CD4-positive, alpha-beta memory T cell (primary cell): Measurements from ENCODE around the gene MCU. TPM values are rescaled to one million over a fixed set of nuclear protein-coding genes. Genes with fewer than 3 reads are reported as not detected.
"Not testable (repeated sequence)": the region's sequence is repeated elsewhere in the genome, so short reads cannot be mapped to it uniquely, and the experiment has no call there.

Experiments
- CTCF ChIA-PET: fragments of 350-600 bp; sonication (Branson Sonifier 250); formaldehyde crosslinking; loops from one replicate; lab custom pipeline; 2021; ENCODE audit warnings: inconsistent platforms; ENCODE audit not compliant: partially characterized antibody; lab: Charles Lee
- POLR2A ChIA-PET: fragments of 350-600 bp; sonication (Branson Sonifier 250); formaldehyde crosslinking; loops from one replicate; lab custom pipeline; 2021; ENCODE audit not compliant: partially characterized antibody; lab: Charles Lee
- DNase-seq, 5 donors: peaks; one replicate each; pipeline versions ENCODE4 v3.0.0 to v3.0.0-alpha.2; 2020 to 2022; ENCODE audit warnings: mixed read lengths in 1 of 5
- H3K27ac ChIP-seq: one replicate; pipeline ENCODE4 v1.7.0; 2013; ENCODE audit warnings: low read depth, low read length
- H3K27me3 ChIP-seq: 2 replicates; pipeline ENCODE4 v1.7.0; 2013; ENCODE audit warnings: mild to moderate bottlenecking, low read length, moderate library complexity; ENCODE audit not compliant: insufficient read depth
- H3K36me3 ChIP-seq: 2 replicates; pipeline ENCODE4 v1.7.0; 2013; ENCODE audit warnings: mild to moderate bottlenecking, low read length, moderate library complexity; ENCODE audit not compliant: insufficient read depth
- H3K4me1 ChIP-seq: 2 replicates; pipeline ENCODE4 v1.7.0; 2013; ENCODE audit warnings: mild to moderate bottlenecking, low read length, moderate library complexity; ENCODE audit not compliant: insufficient read depth
- H3K4me3 ChIP-seq, 2 donors: one replicate each; pipeline ENCODE4 v1.7.0; 2013; ENCODE audit warnings: low read length in 2 of 2, mild to moderate bottlenecking in 1 of 2
- H3K9me3 ChIP-seq, 2 donors: one replicate each; pipeline ENCODE4 v1.7.0; 2013; ENCODE audit warnings: low read length in 2 of 2, control low read depth in 1 of 2; ENCODE audit not compliant: control insufficient read depth in 1 of 2
- H3K27ac Mint-ChIP-seq, 7 donors: one replicate each; pipeline ENCODE4 v1.8.0; 2020 to 2021; ENCODE audit warnings: mixed read lengths in 7 of 7, mild to moderate bottlenecking in 6 of 7, inconsistent platforms in 3 of 7, moderate library complexity in 3 of 7
- H3K27me3 Mint-ChIP-seq, 2 donors: one replicate each; pipeline ENCODE4 v1.8.0; 2020 to 2021; ENCODE audit warnings: mixed read lengths in 2 of 2
- H3K36me3 Mint-ChIP-seq, 2 donors: one replicate each; pipeline ENCODE4 v1.8.0; 2020 to 2021; ENCODE audit warnings: mixed read lengths in 2 of 2, inconsistent platforms in 1 of 2, mild to moderate bottlenecking in 1 of 2
- H3K4me1 Mint-ChIP-seq, 4 donors: one replicate each; pipeline ENCODE4 v1.8.0; 2020 to 2021; ENCODE audit warnings: mixed read lengths in 4 of 4, mild to moderate bottlenecking in 1 of 4
- H3K4me3 Mint-ChIP-seq, 8 donors: one replicate each; pipeline ENCODE4 v1.8.0; 2020 to 2021; ENCODE audit warnings: mixed read lengths in 8 of 8, mild to moderate bottlenecking in 7 of 8, moderate library complexity in 6 of 8, inconsistent platforms in 3 of 8
- H3K9me3 Mint-ChIP-seq, 8 donors: one replicate each; pipeline ENCODE4 v1.8.0; 2020 to 2021; ENCODE audit warnings: mixed read lengths in 8 of 8, mild to moderate bottlenecking in 5 of 8, inconsistent platforms in 3 of 8, moderate library complexity in 1 of 8
- intact Hi-C: fragments of 100-400 bp; cut with micrococcal nuclease; formaldehyde crosslinking; loops from one replicate; pipeline ENCODE4 v1.15.1; 2023
- polyA plus RNA-seq, 2 donors: library from polyadenylated mRNA; unstranded; fragments of 300-500 nt; fragmentation: Illumina TruSeq; gene quantifications; one replicate each; pipeline ENCODE4 v1.2.3, GENCODE V29; 2021
- total RNA-seq, 2 experiments: library from RNA; stranded (reverse); gene quantifications; one replicate each; pipeline ENCODE4 v1.2.3, GENCODE V29; 2021

Gene MCU
- total and polyA plus RNA-seq, 4 experiments from 2014 or later: 8.8 to 16.4 (median 11.6) TPM

DNA sequence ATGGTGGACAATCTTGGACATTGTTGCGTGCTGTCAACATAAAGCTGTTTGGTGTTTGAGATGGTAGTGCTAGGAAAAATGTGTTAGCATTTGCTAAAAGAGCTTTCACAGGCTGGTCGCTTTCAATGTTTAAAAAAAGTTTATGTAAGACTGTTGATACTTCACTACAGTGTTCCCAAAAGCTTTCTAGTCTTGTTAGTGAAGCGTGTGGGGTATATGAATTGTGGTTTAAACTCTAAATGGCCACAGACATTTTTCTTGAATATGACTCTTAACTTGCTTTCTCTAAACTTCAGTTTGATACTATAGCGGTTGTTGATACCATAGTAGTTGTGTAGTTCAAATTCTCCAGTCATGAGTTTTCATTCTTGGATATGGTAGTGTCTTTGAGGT, 44.9 kb downstream of the MCU start:
- DNase-seq: no peak
- H3K36me3 ChIP-seq: no peaks in the 10 kb centered on the region
- intact Hi-C loops: no loop called here
- no peak overlapping the region for H3K27ac Mint-ChIP-seq
- no peaks in the 10 kb centered on the region for H3K9me3 ChIP-seq
- no peaks in the 10 kb centered on the region for H3K9me3 Mint-ChIP-seq
- no peak overlapping the region for H3K27ac ChIP-seq
- H3K4me1 ChIP-seq: no peaks in the 10 kb centered on the region
- H3K27me3 ChIP-seq: no peaks in the 10 kb centered on the region
- POLR2A ChIA-PET: no interaction called here
- H3K4me3 Mint-ChIP-seq: no peak overlapping the region
- H3K36me3 Mint-ChIP-seq: no peaks in the 10 kb centered on the region
- no peaks in the 10 kb centered on the region for H3K27me3 Mint-ChIP-seq
- CTCF ChIA-PET: interaction anchor here (1.2 kb wide), 1 partner anchor 372 kb away, joined by 3 read pairs; no protein-coding TSS in a partner anchor
- H3K4me3 ChIP-seq: no peak overlapping the region
- H3K4me1 Mint-ChIP-seq: peaks cover 3 to 16% (median 5%) of the 10 kb centered on the region in 4 donors

DNA sequence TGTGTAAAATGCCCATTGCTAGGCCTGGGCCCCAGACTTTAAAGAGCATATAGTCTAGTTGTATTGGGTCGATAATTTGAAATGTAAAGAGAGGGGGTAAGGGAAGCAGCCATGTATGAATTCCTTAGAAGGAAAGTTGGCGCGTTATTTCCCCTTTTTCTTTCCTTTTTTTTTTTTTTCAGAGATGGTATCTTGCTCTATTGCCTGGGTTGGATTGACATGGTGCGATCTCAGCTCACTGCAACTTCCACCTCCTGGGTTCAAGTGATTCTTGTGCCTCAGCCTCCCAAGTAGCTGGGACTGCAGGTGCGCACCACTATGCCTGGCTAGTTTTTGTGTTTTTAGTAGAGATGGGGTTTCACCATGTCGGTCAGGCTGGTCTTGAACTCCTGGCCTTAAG, 45.4 kb downstream of the MCU start:
- not testable (repeated sequence) for DNase-seq, H3K27ac Mint-ChIP-seq

DNA sequence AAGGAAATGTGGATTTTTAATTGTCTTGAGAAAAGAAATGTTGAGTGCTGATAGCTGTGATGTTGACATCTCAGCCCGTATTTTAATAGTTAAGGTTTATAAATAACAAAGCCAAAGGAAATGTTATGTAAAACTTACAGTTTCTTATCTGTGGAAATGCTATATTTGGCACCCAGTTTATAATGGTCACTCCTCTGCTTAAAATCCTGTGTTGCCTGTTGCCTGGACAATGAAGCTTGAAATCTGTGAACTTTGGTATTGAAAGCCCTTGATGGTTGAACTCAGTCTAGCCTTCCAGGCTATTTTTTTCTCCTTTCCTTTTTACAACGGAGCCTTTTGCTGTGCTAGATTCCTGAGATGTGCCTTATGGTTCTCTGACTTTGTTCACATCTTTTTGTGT, 46.5 kb downstream of the MCU start:
- peak overlapping the region in 1 of 7 donors; percentile 16 for H3K27ac Mint-ChIP-seq
- ChIA-PET POLR2A (no interaction called here), CTCF (no interaction called here)
- peaks cover 3 to 14% (median 5%) of the 10 kb centered on the region in 4 donors for H3K4me1 Mint-ChIP-seq
- Histone ChIP-seq H3K27ac (no peak overlapping the region), H3K27me3 (no peaks in the 10 kb centered on the region), H3K9me3 (no peaks in the 10 kb centered on the region), H3K4me3 (no peak overlapping the region), H3K36me3 (no peaks in the 10 kb centered on the region), H3K4me1 (no peaks in the 10 kb centered on the region)
- DNase-seq: no peak
- no peaks in the 10 kb centered on the region for H3K36me3 Mint-ChIP-seq
- no peaks in the 10 kb centered on the region for H3K27me3 Mint-ChIP-seq
- no peak overlapping the region for H3K4me3 Mint-ChIP-seq
- no peaks in the 10 kb centered on the region for H3K9me3 Mint-ChIP-seq
- intact Hi-C loops: no loop called here

More for the DNA sequence above, 45.4 kb downstream of the MCU start:
- H3K4me1 ChIP-seq, H3K36me3 Mint-ChIP-seq, H3K4me3 Mint-ChIP-seq, H3K4me3 ChIP-seq, intact Hi-C loops, H3K27ac ChIP-seq, H3K9me3 ChIP-seq, POLR2A ChIA-PET, H3K36me3 ChIP-seq, H3K27me3 ChIP-seq, H3K27me3 Mint-ChIP-seq, CTCF ChIA-PET, H3K9me3 Mint-ChIP-seq: not testable (repeated sequence)
- H3K4me1 Mint-ChIP-seq: peaks cover 3 to 13% (median 5%) of the 10 kb centered on the region in 4 donors

DNA sequence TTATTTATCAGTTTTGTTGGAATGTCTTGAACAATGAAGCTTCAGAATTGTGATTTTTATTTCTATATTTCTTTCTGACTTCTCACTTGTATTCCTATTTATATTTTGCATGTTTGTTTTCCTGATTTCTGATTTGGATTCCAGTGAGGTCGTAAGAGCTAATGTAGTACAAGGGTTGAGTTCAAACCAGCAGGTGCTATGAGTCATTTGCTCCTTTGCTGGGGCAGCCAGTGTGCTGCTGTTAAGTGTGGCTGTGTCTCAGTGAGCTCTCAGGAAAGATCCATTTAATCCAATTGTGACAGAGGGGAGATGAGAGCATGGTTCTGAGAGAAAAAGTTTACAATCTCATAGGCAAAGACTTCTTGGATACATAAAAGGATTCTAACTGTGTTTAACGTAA, 48.6 kb downstream of the MCU start:
- Mint-ChIP-seq H3K9me3 (no peaks in the 10 kb centered on the region), H3K4me3 (no peak overlapping the region), H3K36me3 (no peaks in the 10 kb centered on the region), H3K27ac (no peak overlapping the region), H3K27me3 (no peaks in the 10 kb centered on the region), H3K4me1 (peaks cover 2 to 13% (median 3%) of the 10 kb centered on the region in 4 donors)
- Histone ChIP-seq H3K36me3 (no peaks in the 10 kb centered on the region), H3K27ac (no peak overlapping the region), H3K27me3 (no peaks in the 10 kb centered on the region), H3K4me3 (no peak overlapping the region), H3K4me1 (no peaks in the 10 kb centered on the region), H3K9me3 (no peaks in the 10 kb centered on the region)
- intact Hi-C loops: no loop called here
- ChIA-PET POLR2A (no interaction called here), CTCF (interaction anchor here (1.1 kb wide), 1 partner anchor 10 kb away, joined by 3 read pairs; no protein-coding TSS in a partner anchor)
- no peak for DNase-seq

DNA sequence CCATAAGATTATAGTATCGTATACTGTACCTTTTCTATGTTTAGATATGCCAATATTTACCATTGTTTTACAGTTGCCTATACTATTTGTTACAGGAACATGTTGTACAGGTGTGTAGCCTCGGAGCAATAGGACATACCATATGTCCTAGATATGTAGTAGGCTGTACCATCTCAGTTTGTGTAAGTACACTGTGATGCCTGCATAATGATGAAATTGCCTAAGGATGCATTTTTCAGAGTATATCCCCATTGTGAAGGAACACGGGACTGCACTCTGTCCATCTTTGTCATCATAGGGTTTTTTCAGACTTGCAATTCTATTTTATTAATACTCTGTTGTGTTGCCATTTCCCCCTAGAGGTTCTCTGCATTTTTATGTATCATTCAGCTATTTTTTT, 50.1 kb downstream of the MCU start:
- no peaks in the 10 kb centered on the region for H3K9me3 Mint-ChIP-seq
- POLR2A ChIA-PET: no interaction called here
- no peaks in the 10 kb centered on the region for H3K27me3 ChIP-seq
- H3K4me1 Mint-ChIP-seq: peaks cover 0 to 5% (median 0%) of the 10 kb centered on the region in 4 donors
- no peak overlapping the region for H3K4me3 ChIP-seq
- no peak overlapping the region for H3K27ac ChIP-seq
- no peak overlapping the region for H3K27ac Mint-ChIP-seq
- no peaks in the 10 kb centered on the region for H3K9me3 ChIP-seq
- DNase-seq: no peak
- H3K36me3 ChIP-seq: no peaks in the 10 kb centered on the region
- no peaks in the 10 kb centered on the region for H3K27me3 Mint-ChIP-seq
- no peaks in the 10 kb centered on the region for H3K36me3 Mint-ChIP-seq
- intact Hi-C loops: no loop called here
- CTCF ChIA-PET: no interaction called here
- no peak overlapping the region for H3K4me3 Mint-ChIP-seq
- no peaks in the 10 kb centered on the region for H3K4me1 ChIP-seq

DNA sequence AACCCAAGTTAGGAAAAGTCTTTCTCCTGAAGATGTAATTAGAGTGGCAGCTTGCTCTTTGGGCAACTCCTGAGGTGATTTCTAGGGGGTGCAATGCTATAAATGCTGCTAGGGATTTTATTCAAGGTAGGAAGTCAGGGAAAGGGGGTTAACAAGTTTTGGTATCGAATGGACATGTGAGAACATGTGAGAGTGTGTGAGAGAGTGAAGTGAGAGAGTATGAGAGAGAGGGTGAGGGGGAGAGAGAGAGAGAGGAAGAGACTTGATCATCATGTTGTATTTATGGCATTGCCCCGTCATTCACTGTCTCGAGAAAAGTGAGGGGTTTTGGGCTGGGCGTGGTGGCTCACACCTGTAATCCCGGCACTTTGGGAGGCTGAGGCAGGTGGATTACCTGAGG, 50.9 kb downstream of the MCU start:
- no peaks in the 10 kb centered on the region for H3K27me3 ChIP-seq
- no peaks in the 10 kb centered on the region for H3K9me3 Mint-ChIP-seq
- H3K9me3 ChIP-seq: no peaks in the 10 kb centered on the region
- peak overlapping the region in 1 of 7 donors; percentile 25 for H3K27ac Mint-ChIP-seq
- ChIA-PET CTCF (no interaction called here), POLR2A (no interaction called here)
- no peak for DNase-seq
- H3K4me1 Mint-ChIP-seq: peaks cover 0 to 3% (median 0%) of the 10 kb centered on the region in 4 donors
- H3K4me1 ChIP-seq: no peaks in the 10 kb centered on the region
- H3K36me3 ChIP-seq: no peaks in the 10 kb centered on the region
- no peak overlapping the region for H3K27ac ChIP-seq
- H3K4me3 Mint-ChIP-seq: no peak overlapping the region
- intact Hi-C loops: no loop called here
- H3K36me3 Mint-ChIP-seq: peaks cover 0 to 3% of the 10 kb centered on the region in 2 donors
- no peak overlapping the region for H3K4me3 ChIP-seq
- no peaks in the 10 kb centered on the region for H3K27me3 Mint-ChIP-seq

DNA sequence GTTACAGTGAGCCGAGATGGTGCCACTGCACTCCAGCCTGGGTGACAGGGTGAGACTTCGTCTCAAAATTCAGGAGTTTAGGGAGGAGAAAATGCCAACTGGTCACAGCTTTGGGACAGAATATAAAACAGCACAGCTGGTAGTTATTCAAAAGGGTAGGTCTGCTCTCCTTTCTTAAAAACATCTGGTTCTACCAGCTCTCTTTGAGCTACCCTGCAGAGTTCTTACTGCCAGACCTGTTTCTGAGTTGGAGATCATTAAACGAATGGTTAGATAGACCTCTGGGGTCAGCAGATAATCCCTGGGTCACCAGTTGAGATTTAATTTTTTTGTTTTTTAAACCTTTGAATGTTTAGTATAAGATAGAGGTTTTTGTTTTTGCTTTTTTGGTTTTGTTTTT, 52.6 kb downstream of the MCU start:
- H3K9me3 ChIP-seq: no peaks in the 10 kb centered on the region
- Mint-ChIP-seq H3K27me3 (no peaks in the 10 kb centered on the region), H3K9me3 (no peaks in the 10 kb centered on the region), H3K36me3 (peaks cover 0 to 3% of the 10 kb centered on the region in 2 donors), H3K4me3 (no peak overlapping the region), H3K4me1 (peaks cover 0 to 5% (median 0%) of the 10 kb centered on the region in 4 donors), H3K27ac (no peak overlapping the region)
- intact Hi-C loops: no loop called here
- no peak overlapping the region for H3K27ac ChIP-seq
- ChIA-PET POLR2A (no interaction called here), CTCF (no interaction called here)
- no peak overlapping the region for H3K4me3 ChIP-seq
- no peaks in the 10 kb centered on the region for H3K27me3 ChIP-seq
- no peak for DNase-seq
- H3K36me3 ChIP-seq: no peaks in the 10 kb centered on the region
- no peaks in the 10 kb centered on the region for H3K4me1 ChIP-seq
